Uterus (tissue), 4 donors: Measurements from ENCODE around the gene GTF2I. TPM values are rescaled to one million over a fixed set of nuclear protein-coding genes. Genes with fewer than 3 reads are reported as not detected.
"Not testable (repeated sequence)": the region's sequence is repeated elsewhere in the genome, so short reads cannot be mapped to it uniquely, and the experiment has no call there.

Experiments
- DNase-seq, 2 donors: peaks; one replicate each; pipeline ENCODE4 v3.0.0-alpha.2; 2019 to 2020
- H3K27ac ChIP-seq, 2 donors: fragments of 200-600 bp; sonication (generic); 1 replicate in 1 of 2; 2 replicates in 1 of 2; pipeline ENCODE4 v1.5.1; 2016 to 2018
- H3K27me3 ChIP-seq, 2 donors: fragments of 200-600 bp; sonication (generic); one replicate each; pipeline ENCODE4 v1.5.1; 2018 to 2019; ENCODE audit warnings: control low read depth in 1 of 2
- H3K36me3 ChIP-seq, 2 donors: fragments of 200-600 bp; sonication (generic); one replicate each; pipeline ENCODE4 v1.5.1; 2019; ENCODE audit warnings: control low read depth in 1 of 2
- H3K4me1 ChIP-seq, 2 donors: fragments of 200-600 bp; sonication (generic); one replicate each; pipeline ENCODE4 v1.5.1; 2018 to 2019; ENCODE audit warnings: control low read depth in 1 of 2
- H3K4me3 ChIP-seq, 2 donors: fragments of 200-600 bp; sonication (generic); 1 replicate in 1 of 2; 2 replicates in 1 of 2; pipeline ENCODE4 v1.5.1; 2018 to 2019; ENCODE audit warnings: mild to moderate bottlenecking in 1 of 2
- H3K9me3 ChIP-seq, 2 donors: fragments of 200-600 bp; sonication (generic); one replicate each; pipeline ENCODE4 v1.5.1; 2019; ENCODE audit warnings: control low read depth in 1 of 2
- intact Hi-C: fragments of 100-400 bp; cut with DNase I; formaldehyde crosslinking; loops from one replicate; pipeline ENCODE4 v1.15.1; 2023; ENCODE audit warnings: low total_unique reads
- total RNA-seq, 4 donors: library from RNA; depleted of rRNA in 3 of 4; stranded (reverse); fragments of >200 nt in 3 of 4; gene quantifications; one replicate each; pipeline versions ENCODE4 v1.1.0 to v1.2.4, GENCODE V29; 2014 to 2023
- donor health status: DM: yes; HTN: yes; CAD: no.

The GTF2I gene
- total RNA-seq, 4 donors from 2014 or later: 135 to 454 (median 229) TPM

DNA sequence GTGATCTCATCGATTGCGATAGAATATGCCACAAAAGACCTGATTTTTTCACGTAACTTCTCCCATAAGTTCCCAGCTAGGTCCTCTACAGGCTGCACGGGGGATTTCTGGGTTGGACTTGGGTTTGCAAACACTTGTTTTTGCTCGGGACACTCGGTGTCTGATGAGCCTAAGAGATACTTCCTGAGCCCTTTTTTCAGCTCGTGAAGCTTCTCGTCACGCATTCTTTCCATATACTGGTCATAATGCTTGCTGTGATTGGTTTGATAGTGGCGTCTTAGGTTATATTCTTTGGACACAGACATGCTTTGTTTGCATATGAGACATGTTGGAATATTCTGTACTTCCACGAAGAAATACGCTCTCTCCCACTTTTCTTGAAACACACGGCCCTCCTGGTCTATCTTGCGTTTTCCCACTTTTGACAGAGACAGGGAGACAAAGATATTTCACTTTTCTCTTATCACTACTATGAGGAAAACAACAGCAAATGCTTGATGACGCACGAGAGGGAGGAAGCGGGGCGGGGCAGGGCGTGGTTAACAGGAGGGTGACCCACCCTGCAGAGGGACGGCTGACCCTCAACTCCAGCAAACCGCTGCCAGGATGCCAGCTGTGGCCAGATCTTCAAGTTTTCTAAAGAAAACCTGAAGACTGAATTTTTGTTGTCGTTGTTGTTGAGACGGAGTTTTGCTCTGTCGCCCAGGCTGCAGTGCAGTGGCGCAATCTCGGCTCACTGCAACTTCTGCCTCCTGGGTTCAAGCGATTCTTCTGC, 140.5 kb downstream of the GTF2I start:
- intact Hi-C loops, H3K4me1 ChIP-seq, H3K36me3 ChIP-seq, H3K27me3 ChIP-seq, H3K4me3 ChIP-seq, H3K9me3 ChIP-seq, DNase-seq, H3K27ac ChIP-seq: not testable (repeated sequence)

DNA sequence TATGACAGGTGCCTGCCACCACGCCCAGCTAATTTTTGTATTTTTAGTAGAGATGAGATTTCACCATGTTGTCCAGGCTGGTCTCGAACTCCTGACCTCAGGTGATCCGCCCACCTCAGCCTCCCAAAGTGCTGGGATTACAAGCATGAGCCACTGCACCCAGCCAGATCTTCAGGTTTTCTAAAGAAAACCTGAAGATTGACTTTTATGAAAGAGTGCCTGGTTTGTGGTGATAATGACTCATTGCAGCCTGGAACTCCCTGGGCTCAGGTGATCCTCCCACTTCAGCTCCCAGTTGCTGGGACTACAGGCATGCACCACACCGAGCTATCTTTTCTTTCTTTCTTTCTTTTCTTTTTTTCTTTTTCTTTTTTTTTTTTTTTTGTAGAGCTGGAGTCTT, 141.1 kb downstream of the GTF2I start:
- H3K27ac ChIP-seq, H3K4me1 ChIP-seq, H3K9me3 ChIP-seq, H3K4me3 ChIP-seq, H3K36me3 ChIP-seq, DNase-seq, intact Hi-C loops, H3K27me3 ChIP-seq: not testable (repeated sequence)

Other genes with a start within 250 kb of the GTF2I start
- gene GTF2IRD1, start 203.8 kb upstream of the GTF2I start, total RNA-seq: 10 to 100 TPM; 11.5 to 39.1 (median 22.5) TPM
- gene NCF1, start 116.3 kb downstream of the GTF2I start, total RNA-seq: 10 to 100 TPM in 1 of 4 donors, 1 to 10 TPM in 1, under 1 TPM in 1, not detected in 1; 0.55 to 21.0 (median 1.1) TPM
- gene GTF2IRD2, start 193.9 kb downstream of the GTF2I start, total RNA-seq: 10 to 100 TPM; 12.9 to 46.7 (median 28.1) TPM